ENCODE data around the gene SVOPL.
"Not testable (repeated sequence)": the region's sequence is repeated elsewhere in the genome, so short reads cannot be mapped to it uniquely, and the experiment has no call there.

Gene SVOPL

GRCh38 chr7:138699661-138700060 is 1.5 kb downstream of the SVOPL start:
- no peak for DNase-seq (ENCODE audit: low spot score)

GRCh38 chr7:138698281-138698680 is 2.9 kb downstream of the SVOPL start:
- no peak for DNase-seq (ENCODE audit: low spot score)

GRCh38 chr7:138697535-138698182 is 3.5 kb downstream of the SVOPL start:
- DNase-seq (ENCODE audit: low spot score) = no peak

GRCh38 chr7:138695776-138696175 is 5.4 kb downstream of the SVOPL start:
- DNase-seq (ENCODE audit: low spot score) = not testable (repeated sequence)

GRCh38 chr7:138695106-138695505 is 6.1 kb downstream of the SVOPL start:
- DNase-seq (ENCODE audit: low spot score) = no peak

- DNase-seq (ENCODE audit: low spot score) = no peak
Measured at GRCh38 chr7:138691178-138691577, 10.0 kb downstream of the SVOPL start.

GRCh38 chr7:138690495-138690894 is 10.7 kb downstream of the SVOPL start:
- no peak for DNase-seq (ENCODE audit: low spot score)

GRCh38 chr7:138688037-138688436 is 13.1 kb downstream of the SVOPL start:
- not testable (repeated sequence) for DNase-seq (ENCODE audit: low spot score)

GRCh38 chr7:138684340-138684739 is 16.8 kb downstream of the SVOPL start:
- DNase-seq (ENCODE audit: low spot score) = no peak

- no peak for DNase-seq (ENCODE audit: low spot score)
Measured at GRCh38 chr7:138679793-138680192, 21.4 kb downstream of the SVOPL start.

GRCh38 chr7:138670594-138670993 is 30.6 kb downstream of the SVOPL start:
- no peak for DNase-seq (ENCODE audit: low spot score)

GRCh38 chr7:138669364-138669763 is 31.8 kb downstream of the SVOPL start:
- DNase-seq (ENCODE audit: low spot score) = no peak

GRCh38 chr7:138668946-138669345 is 32.2 kb downstream of the SVOPL start:
- no peak for DNase-seq (ENCODE audit: low spot score)

GRCh38 chr7:138668229-138668596 is 32.9 kb downstream of the SVOPL start:
- no peak for DNase-seq (ENCODE audit: low spot score)

GRCh38 chr7:138667535-138668228 is 33.5 kb downstream of the SVOPL start:
- DNase-seq (ENCODE audit: low spot score) = no peak

- DNase-seq (ENCODE audit: low spot score) = no peak
Measured at GRCh38 chr7:138666385-138666784, 34.8 kb downstream of the SVOPL start.

GRCh38 chr7:138665669-138666140 is 35.5 kb downstream of the SVOPL start:
- DNase-seq (ENCODE audit: low spot score) = no peak

GRCh38 chr7:138665249-138665648 is 35.9 kb downstream of the SVOPL start:
- DNase-seq (ENCODE audit: low spot score) = no peak

GRCh38 chr7:138663725-138664710 is 37.1 kb downstream of the SVOPL start:
- no peak for DNase-seq (ENCODE audit: low spot score)

- no peak for DNase-seq (ENCODE audit: low spot score)
Measured at GRCh38 chr7:138662991-138663320, 38.2 kb downstream of the SVOPL start.

GRCh38 chr7:138662076-138662990 is 38.8 kb downstream of the SVOPL start:
- DNase-seq (ENCODE audit: low spot score) = no peak

Data from germinal center (tissue), 1 donor.